HuH-7.5 (cell line): ENCODE data around the gene FOXP1.

ENCODE experiments used
- DNase-seq: peaks from one replicate; pipeline ENCODE4 v3.0.0; 2011; ENCODE audit warnings: low spot score

The FOXP1 gene

GRCh38 chr3:71564361-71564760 lies 19.2 kb downstream of the FOXP1 start:
- no peak for DNase-seq

- DNase-seq = no peak
Measured at GRCh38 chr3:71563827-71564226, 19.7 kb downstream of the FOXP1 start.

- DNase-seq = no peak
Measured at GRCh38 chr3:71562938-71563337, 20.6 kb downstream of the FOXP1 start.

GRCh38 chr3:71560665-71561064 lies 22.9 kb downstream of the FOXP1 start:
- DNase-seq = no peak

DNA sequence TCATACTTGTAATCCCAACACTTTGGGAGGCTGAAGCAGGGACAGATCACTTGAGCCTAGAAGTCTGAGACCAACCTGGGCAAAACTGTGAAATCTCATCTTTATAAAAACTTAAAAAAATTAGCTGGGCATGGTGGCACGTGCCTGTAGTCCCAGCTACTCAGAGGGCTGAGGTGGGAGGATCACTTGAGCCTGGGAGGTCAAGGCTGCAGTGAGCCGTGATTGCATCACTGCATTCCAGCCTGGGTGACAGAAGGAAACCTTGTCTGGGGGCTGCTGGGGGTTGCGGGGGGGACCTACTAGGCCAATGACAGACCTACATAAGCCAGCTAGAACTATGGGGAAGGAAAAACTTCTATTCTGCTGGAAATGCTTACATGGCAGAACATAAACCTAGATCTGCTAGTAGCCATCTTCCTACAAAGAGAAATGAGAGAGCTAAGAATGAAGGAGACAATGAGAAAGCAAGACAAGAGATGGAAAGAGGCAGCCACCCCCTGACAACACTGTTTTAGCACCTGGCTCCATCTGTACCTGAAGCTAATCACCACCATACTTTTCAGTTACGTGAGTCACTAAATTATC lies 23.9 kb downstream of the FOXP1 start:
- DNase-seq = no peak

DNA sequence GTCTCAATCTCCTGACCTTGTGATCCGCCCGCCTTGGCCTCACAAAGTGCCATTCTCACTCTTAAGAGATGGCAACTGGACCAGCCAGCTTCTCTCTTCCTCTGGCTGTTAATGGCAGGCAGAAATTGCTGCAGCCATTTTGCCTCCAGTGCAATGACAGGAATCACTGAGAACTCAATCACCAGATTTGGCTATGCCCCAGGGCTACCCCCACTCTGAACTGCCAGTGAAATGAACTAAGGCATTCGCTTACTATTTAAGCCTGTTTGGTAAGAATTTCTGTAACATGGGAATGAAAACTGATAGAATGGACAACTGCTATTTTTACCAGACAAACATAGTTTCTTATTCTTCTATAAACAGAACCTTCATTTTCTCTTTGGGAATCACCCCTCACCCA lies 24.5 kb downstream of the FOXP1 start:
- DNase-seq = no peak

GRCh38 chr3:71554649-71555048 lies 28.9 kb downstream of the FOXP1 start:
- DNase-seq = no peak

DNA sequence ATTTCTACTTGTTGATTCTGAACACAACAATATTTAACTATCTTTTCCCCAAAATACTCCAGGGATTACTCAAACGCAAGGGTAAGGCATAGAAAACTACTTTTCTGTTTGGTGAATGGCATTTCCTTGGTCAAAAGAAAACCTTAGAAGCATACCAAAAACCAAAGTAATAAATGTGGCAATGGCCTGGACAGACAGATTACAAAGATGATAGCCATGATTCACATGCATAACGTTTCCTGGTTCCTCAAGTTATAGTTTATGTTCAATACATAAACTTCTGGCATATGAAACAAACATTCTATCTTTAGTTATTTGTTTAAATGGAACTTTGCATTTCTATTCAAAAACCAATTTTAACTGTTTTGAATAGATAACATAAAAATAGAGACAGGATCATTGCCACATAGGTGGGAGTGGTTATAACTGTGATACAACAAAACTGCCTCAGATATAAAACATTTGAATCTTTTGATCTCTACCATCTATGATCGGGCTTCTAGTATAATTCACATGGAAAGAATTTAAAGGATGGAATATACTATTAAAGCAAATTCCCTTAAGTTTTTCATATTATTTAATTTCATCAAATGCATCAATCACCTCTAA lies 32.1 kb downstream of the FOXP1 start:
- DNase-seq = no peak

- no peak for DNase-seq
Measured at GRCh38 chr3:71549951-71550350, 33.6 kb downstream of the FOXP1 start.

GRCh38 chr3:71548705-71549384 lies 34.7 kb downstream of the FOXP1 start:
- no peak for DNase-seq

GRCh38 chr3:71547249-71548198 lies 36.0 kb downstream of the FOXP1 start:
- no peak for DNase-seq

- DNase-seq = no peak
Measured at GRCh38 chr3:71546821-71547220, 36.7 kb downstream of the FOXP1 start.

DNA sequence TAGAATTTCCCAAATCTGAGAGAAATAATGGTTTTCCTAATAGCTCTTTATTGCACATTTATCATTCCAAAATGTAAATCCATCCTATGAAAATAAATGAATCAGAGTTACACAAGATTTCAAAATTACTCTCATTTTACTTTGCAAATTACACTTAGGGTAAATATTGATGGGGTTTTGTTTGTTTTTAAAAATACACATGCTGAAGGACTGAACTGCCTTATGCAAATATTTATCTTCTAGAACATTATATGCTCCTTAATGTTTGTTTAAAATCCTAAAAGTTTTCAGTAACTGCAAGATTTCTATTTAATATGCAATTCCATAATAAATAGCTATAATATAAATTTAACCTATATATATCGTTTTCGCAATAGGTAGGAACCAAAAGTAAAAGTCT lies 38.2 kb downstream of the FOXP1 start:
- DNase-seq = no peak

DNA sequence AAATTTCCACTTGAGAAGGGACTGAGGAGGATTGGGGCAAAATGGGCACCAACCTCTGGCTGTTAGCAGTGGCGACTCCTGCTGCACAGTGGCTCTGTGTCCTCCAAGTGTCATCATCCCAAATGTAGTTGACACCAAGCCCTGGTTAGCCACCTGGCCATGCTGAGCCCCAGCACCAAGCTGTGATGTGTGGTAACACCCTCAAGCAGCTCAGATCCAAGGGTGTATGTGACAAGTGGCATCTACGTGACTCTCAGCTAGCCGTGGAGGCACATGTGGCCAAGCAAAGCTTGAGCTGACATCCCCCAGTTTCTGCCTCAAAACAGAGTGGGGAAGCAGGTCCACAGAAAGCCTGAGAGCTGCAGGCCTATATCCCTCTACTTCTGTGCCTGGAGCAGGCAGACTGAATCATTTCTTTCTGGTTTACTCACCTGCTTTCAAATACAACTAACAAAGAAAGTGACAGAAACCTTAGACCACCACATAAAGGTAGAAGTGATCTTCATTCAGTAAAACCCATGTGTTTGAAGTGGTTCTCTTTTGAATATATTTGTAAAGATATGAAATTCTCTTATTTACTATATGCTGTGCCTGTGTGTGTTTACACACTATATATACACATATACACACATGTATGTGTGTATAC lies 40.0 kb downstream of the FOXP1 start:
- DNase-seq = no peak

DNA sequence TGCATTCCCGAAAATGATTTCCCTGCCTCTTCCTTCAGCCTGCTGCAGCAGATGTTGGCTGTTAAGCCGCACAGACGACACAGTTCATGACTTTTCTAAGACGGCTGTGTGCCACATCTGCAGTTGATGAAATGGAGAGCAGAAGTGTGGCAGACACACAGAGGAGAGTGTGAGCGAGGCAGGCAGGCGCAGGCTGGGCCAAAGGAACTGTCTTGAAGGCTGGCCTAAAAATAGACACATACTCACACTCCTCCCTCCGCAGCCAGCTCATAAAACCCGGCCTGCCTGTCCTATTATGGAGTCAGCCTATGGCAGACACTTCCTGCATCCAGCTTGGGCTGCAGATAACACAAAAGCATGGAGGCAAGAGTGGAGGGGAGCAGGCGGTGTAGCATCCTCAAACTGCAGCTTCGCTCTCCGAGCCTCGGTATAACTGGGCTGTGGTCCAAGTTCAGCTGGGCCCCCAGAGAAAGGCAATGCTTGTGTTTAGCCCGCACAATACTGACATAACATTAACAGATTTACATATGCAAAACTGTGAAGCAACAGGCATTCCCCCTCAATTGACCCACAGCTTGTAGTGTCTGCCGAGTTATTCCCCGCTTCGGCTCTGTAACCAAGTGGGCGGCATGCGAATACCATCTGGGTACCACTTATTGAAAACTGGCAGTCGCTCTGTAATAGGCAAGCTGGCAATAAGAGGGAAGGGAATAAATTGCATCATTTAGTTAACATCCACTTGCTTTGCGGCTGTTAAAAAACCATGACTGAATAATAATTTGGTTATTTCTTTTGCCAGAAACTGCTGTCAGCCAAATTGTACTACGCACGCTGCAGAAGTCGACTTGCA lies 40.8 kb downstream of the FOXP1 start:
- no peak for DNase-seq

DNA sequence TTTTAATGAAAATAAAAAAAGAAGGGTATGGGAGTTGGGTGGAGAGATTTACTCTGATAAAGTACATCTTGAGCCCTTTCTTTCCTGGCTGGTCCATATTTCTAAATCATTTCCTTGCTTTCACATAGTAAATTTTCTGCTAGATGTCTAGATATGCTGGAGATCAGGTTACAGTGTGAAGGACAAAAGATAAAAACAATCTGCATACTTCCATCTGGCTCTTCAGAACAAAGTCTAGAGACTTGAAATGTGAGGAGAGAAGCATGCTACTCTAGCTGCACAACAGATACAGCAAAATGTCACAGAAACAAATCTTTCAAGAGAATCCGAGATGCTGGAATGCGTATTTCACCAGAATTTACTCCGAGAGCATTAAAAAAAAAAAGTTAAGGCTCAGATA lies 42.2 kb downstream of the FOXP1 start:
- DNase-seq = no peak

GRCh38 chr3:71537211-71537611 lies 46.3 kb downstream of the FOXP1 start:
- no peak for DNase-seq

DNA sequence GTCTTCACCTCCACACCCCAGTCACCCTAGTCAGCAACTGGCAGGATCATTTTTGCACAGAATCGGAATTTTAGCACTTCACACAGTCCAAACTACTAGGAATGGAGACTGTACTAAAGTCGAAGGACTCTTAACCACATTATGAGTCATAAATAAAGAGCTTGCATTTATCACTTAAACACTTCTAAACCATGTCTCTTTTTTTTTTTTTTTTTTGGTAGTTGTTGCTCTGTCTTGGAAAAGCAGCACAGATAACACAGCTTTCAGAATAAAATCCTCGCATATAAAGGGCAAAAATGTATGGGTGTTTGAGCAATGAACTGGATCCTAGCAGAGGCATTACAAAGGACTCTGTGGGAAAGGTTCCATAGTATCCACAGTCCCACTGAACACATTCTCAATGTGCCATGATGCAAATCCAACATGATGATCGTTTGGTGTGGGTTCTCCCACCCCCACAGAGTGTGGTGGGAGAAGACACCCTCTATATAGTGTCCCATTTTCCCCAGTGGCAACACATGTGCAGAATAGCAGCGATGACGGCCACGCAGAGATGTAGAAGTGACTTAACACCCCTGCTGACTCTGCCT lies 47.1 kb downstream of the FOXP1 start:
- no peak for DNase-seq

- no peak for DNase-seq
Measured at GRCh38 chr3:71533588-71533987, 49.9 kb downstream of the FOXP1 start.

- no peak for DNase-seq
Measured at GRCh38 chr3:71532639-71533395, 50.7 kb downstream of the FOXP1 start.
